Activated T-helper 17 cell treated with anti-CD3 and anti-CD28 coated beads, Interleukin-2, amount 50 U/mL, for 72 hours (primary cell): ENCODE results near the gene AXIN2. TPM values are rescaled to one million over a fixed set of nuclear protein-coding genes. Genes with fewer than 3 reads are reported as not detected.

Source experiments
- ATAC-seq: fragments of 150-1000 bp; cut with Tn5 transposase; replicated peaks from 2 replicates; pipeline ENCODE4 v1.10.0; 2021; ENCODE audit warnings: mild to moderate bottlenecking, moderate library complexity
- H3K27ac Mint-ChIP-seq: one replicate; pipeline ENCODE4 v1.8.0; 2022; ENCODE audit warnings: mixed read lengths
- H3K27me3 Mint-ChIP-seq: one replicate; pipeline ENCODE4 v1.8.0; 2022; ENCODE audit warnings: mixed read lengths
- H3K36me3 Mint-ChIP-seq: one replicate; pipeline ENCODE4 v1.8.0; 2022; ENCODE audit warnings: low read depth, mild to moderate bottlenecking, mixed read lengths
- H3K4me1 Mint-ChIP-seq: one replicate; pipeline ENCODE4 v1.8.0; 2022; ENCODE audit warnings: mixed read lengths
- H3K4me3 Mint-ChIP-seq: one replicate; pipeline ENCODE4 v1.8.0; 2022; ENCODE audit warnings: mild to moderate bottlenecking, mixed read lengths
- H3K9me3 Mint-ChIP-seq: one replicate; pipeline ENCODE4 v1.8.0; 2022; ENCODE audit warnings: mixed read lengths
- total RNA-seq, 2 donors: library from RNA; stranded (reverse); gene quantifications; one replicate each; pipeline ENCODE4 v1.2.3, GENCODE V29; 2022

Gene AXIN2
- total RNA-seq, 2 donors from 2014 or later, result 0.71 to 1.5 TPM

GRCh38 chr17:65592125-65592965 is 30.9 kb upstream of the AXIN2 start:
- Mint-ChIP-seq H3K27me3 (peaks cover 3% of the 10 kb centered on the region), H3K4me1 (no peaks in the 10 kb centered on the region), H3K36me3 (no peaks in the 10 kb centered on the region), H3K9me3 (no peaks in the 10 kb centered on the region), H3K27ac (no peak overlapping the region), H3K4me3 (no peak overlapping the region)
- ATAC-seq, result no peak

GRCh38 chr17:65589321-65589720 is 27.9 kb upstream of the AXIN2 start:
- Mint-ChIP-seq H3K9me3 (no peaks in the 10 kb centered on the region), H3K27ac (no peak overlapping the region), H3K4me3 (no peak overlapping the region), H3K27me3 (peaks cover 3% of the 10 kb centered on the region), H3K36me3 (no peaks in the 10 kb centered on the region), H3K4me1 (peaks cover 5% of the 10 kb centered on the region)
- no peak for ATAC-seq

DNA sequence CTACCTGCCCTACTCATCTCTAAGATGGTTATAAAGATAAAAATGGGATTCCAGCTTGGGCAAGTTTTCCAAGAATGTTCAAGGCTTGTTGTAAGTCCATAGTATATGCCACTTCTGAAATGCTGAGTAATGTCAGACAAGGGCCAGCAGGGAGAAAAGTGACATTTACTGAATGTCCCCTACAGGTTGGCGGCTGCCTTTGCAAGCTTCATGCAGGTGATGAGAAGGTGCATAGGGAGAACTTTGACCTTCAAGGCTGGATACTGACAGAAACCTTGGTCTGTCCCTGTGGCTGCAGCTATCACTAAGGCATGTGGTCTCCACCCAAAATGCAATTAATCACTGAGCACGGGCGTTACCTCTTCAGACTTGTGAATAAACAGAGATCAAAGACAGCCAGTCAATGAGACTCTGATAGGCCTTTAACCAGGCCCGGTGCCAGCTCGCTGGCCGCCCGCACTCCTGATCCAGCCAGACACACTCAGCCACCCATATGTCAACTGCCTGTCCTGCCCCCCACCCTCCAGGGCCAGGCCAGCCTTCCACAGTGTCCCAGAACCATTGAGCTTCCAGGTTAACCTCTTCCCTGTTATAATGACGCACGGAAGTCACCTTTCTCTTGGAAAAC is 26.8 kb upstream of the AXIN2 start:
- H3K9me3 Mint-ChIP-seq, result no peaks in the 10 kb centered on the region
- no peaks in the 10 kb centered on the region for H3K27me3 Mint-ChIP-seq
- no peak overlapping the region for H3K4me3 Mint-ChIP-seq
- H3K4me1 Mint-ChIP-seq, result peaks cover 9% of the 10 kb centered on the region
- no peak for ATAC-seq
- H3K36me3 Mint-ChIP-seq, result no peaks in the 10 kb centered on the region
- no peak overlapping the region for H3K27ac Mint-ChIP-seq

DNA sequence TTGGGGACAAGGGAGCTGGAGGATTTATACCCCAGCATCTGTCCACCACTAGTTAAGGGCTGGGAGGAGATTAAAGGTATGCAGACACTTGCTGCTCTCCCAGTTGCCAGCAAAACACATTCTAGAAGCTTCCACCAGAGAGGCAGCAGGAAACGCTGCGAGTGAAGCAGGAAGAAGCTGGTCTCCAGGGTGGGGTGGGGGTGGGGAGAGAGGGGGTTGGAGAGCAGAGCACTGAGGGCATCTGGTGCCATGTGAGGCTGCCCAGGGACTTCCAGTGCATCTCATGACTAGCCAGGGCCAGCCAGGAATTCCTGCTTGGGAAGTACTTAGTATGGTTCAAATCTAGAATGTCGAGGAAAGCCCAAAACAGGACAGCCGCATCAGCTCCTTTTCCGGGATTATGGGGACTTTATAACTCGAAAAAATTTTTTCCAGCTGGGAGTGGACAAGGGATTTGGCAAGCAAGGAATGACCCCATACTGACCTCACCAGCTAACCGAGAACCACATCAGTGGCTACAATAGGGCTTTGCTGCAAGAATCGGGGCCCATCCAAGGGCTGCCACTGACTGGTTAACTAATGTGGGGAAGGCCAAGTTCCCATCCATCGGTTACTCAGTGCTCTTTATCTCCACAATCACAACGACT is 26.2 kb upstream of the AXIN2 start:
- Mint-ChIP-seq H3K9me3 (no peaks in the 10 kb centered on the region), H3K27me3 (no peaks in the 10 kb centered on the region), H3K4me3 (no peak overlapping the region), H3K36me3 (no peaks in the 10 kb centered on the region), H3K27ac (no peak overlapping the region), H3K4me1 (peaks cover 9% of the 10 kb centered on the region)
- no peak for ATAC-seq

DNA sequence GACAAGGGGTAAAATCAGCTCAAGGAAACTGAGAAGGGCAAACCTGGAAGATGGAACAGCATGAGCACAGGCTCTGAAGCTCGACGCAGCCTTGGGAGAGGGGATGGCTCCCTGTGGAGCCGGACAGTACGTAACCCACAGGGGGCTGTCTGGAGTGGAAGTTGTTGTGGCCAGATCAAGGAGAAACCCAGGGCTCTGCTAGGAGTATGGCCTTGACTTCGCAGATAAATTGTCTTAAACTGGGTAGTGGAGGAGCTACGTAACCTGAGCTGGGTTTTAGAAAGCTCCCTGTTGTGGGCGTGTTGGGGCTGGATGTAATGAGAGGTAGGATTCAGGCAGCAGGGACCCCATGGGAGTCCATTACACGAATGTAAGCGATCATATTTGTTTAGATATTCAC is 25.5 kb upstream of the AXIN2 start:
- Mint-ChIP-seq H3K9me3 (no peaks in the 10 kb centered on the region), H3K27ac (no peak overlapping the region), H3K4me3 (no peak overlapping the region), H3K27me3 (no peaks in the 10 kb centered on the region), H3K36me3 (no peaks in the 10 kb centered on the region), H3K4me1 (peaks cover 9% of the 10 kb centered on the region)
- ATAC-seq, result no peak

DNA sequence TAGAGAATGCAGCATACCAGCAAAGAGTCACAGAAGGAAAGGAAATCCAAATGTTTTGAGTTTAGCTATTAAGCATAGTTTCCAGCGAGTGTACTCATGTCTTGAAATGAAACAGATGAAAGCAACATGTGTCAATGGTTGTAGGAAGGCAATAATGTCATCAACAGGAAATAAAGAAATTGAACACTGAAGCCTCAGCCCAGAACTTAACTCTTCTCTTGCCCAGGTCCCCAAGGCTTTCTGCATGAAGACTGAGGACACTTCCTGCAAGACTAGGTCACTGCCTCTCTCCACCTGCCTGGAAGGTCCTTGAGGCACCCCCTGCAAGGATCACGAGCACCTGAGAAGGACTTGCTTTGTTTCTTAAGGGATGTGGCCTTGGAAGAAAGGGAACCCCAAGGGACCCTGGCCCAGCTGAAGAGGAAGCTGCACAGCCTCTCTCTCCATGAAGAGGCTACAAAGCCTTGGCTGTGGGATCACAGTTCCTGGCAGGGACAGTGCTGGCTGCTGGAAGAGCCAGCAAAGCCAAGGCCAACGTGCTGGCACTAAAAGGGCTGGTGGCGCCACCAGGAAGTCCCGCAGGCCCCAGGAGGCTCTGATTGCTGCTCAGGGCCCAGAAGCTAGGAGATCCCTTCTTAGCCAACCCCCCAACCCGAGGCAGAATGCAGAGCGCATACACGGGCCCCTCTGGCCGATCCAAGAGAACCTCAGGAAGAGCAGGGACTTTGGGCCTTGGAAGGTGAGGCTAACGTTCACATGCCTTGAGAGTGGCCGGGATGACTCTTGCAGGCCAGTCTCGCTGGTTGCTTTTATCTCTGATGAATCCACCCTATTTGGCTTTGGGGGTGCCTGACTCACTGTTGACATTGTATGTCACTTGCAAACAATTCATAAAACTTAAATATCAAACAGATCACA is 23.4 kb upstream of the AXIN2 start:
- ATAC-seq, result peak; percentile 88
- no peaks in the 10 kb centered on the region for H3K27me3 Mint-ChIP-seq
- H3K36me3 Mint-ChIP-seq, result no peaks in the 10 kb centered on the region
- H3K27ac Mint-ChIP-seq, result no peak overlapping the region
- no peak overlapping the region for H3K4me3 Mint-ChIP-seq
- peaks cover 9% of the 10 kb centered on the region for H3K4me1 Mint-ChIP-seq
- no peaks in the 10 kb centered on the region for H3K9me3 Mint-ChIP-seq

DNA sequence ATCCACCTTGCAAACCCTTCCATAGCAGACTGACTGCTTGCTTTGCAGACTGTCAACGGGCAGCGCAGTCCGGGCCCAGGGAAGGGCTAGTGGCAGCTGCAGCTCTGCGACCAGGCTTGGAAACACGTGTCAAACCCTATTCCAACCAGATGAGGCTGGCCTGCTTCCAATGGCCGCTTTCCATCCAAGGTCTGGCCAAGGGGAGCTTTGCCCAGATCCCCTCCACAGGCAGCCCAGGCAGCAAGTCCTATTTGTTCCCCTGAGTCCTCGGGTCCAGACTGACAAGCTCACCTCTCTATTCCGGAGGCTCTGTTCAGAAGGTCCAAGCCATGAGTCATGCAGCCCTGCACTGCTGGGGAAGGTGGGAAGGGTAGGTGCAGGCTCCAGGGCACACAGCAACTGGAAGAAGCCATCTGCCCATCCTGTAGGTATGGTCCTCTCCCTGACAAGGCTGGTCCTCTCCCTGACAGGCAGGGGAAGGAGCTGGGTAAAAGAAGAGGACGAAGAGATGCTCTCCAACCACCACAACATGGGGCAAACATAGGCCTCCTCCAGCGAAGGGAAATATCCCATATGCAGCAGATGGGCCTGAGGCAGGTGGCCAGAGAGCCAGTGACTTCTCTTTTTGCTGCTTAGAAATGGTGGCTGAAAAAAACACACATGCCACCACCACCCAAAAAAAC is 22.6 kb upstream of the AXIN2 start:
- Mint-ChIP-seq H3K4me3 (no peak overlapping the region), H3K4me1 (peaks cover 9% of the 10 kb centered on the region), H3K27me3 (no peaks in the 10 kb centered on the region), H3K36me3 (no peaks in the 10 kb centered on the region), H3K27ac (no peak overlapping the region), H3K9me3 (no peaks in the 10 kb centered on the region)
- ATAC-seq, result peak; percentile 3

DNA sequence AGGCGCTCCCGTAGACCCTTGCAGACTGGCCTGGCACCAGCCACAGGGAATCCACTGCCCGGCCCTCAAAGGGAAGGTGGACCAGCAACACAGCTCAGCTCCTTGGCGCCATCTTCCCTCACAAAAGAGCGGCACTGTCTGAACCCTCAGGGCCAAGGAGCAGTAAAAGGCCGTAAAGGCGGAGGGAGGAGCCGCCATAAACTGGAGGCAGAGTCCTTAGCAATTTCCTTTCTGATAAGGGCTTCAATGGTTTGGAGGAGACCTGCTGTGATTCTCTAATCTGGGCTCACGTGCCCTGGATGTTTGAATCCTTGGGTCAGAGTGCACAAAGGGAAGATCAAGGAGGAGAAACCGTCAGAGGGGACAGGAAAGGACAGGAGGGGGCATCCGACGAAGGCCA is 15.5 kb upstream of the AXIN2 start:
- ATAC-seq, result no peak
- Mint-ChIP-seq H3K4me3 (no peak overlapping the region), H3K36me3 (no peaks in the 10 kb centered on the region), H3K9me3 (no peaks in the 10 kb centered on the region), H3K27ac (no peak overlapping the region), H3K27me3 (no peaks in the 10 kb centered on the region), H3K4me1 (no peaks in the 10 kb centered on the region)

GRCh38 chr17:65573282-65573602 is 11.8 kb upstream of the AXIN2 start:
- no peak overlapping the region for H3K4me3 Mint-ChIP-seq
- H3K36me3 Mint-ChIP-seq, result no peaks in the 10 kb centered on the region
- no peaks in the 10 kb centered on the region for H3K4me1 Mint-ChIP-seq
- no peak overlapping the region for H3K27ac Mint-ChIP-seq
- no peak for ATAC-seq
- no peaks in the 10 kb centered on the region for H3K27me3 Mint-ChIP-seq
- H3K9me3 Mint-ChIP-seq, result no peaks in the 10 kb centered on the region

- no peaks in the 10 kb centered on the region for H3K4me1 Mint-ChIP-seq
- no peak for ATAC-seq
- no peaks in the 10 kb centered on the region for H3K27me3 Mint-ChIP-seq
- H3K36me3 Mint-ChIP-seq, result no peaks in the 10 kb centered on the region
- no peak overlapping the region for H3K27ac Mint-ChIP-seq
- no peak overlapping the region for H3K4me3 Mint-ChIP-seq
- no peaks in the 10 kb centered on the region for H3K9me3 Mint-ChIP-seq
Measured at GRCh38 chr17:65572581-65573281, 11.3 kb upstream of the AXIN2 start.

- H3K9me3 Mint-ChIP-seq, result no peaks in the 10 kb centered on the region
- no peak for ATAC-seq
- no peaks in the 10 kb centered on the region for H3K27me3 Mint-ChIP-seq
Measured at GRCh38 chr17:65572186-65572580, 10.7 kb upstream of the AXIN2 start.

DNA sequence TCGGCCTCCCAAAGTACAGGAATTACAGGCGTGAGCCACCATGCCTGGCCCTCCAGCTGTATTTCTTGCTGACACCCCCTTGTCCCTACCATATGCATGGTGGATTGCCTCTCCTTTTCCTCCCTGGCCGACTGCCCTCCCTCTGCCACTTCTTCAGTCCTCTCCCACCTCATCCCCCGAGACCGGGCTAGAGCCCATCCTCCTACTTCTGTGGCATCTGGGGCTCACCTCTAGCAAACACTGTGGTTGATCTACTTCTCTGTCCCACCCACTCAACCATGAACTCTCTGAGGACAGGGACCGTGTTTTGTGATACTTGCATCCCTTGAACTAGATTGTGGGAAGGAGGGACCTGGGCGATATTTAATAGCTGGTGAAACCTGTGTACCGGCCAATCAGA is 7.5 kb upstream of the AXIN2 start:
- Mint-ChIP-seq H3K9me3 (no peaks in the 10 kb centered on the region), H3K27me3 (no peaks in the 10 kb centered on the region), H3K36me3 (no peaks in the 10 kb centered on the region), H3K27ac (no peak overlapping the region), H3K4me1 (no peaks in the 10 kb centered on the region), H3K4me3 (no peak overlapping the region)
- no peak for ATAC-seq

More at GRCh38 chr17:65572186-65572580, 10.7 kb upstream of the AXIN2 start:
- H3K27ac Mint-ChIP-seq, result no peak overlapping the region
- H3K4me1 Mint-ChIP-seq, result no peaks in the 10 kb centered on the region
- no peak overlapping the region for H3K4me3 Mint-ChIP-seq
- no peaks in the 10 kb centered on the region for H3K36me3 Mint-ChIP-seq

GRCh38 chr17:65567566-65567965 is 6.1 kb upstream of the AXIN2 start:
- Mint-ChIP-seq H3K9me3 (no peaks in the 10 kb centered on the region), H3K36me3 (no peaks in the 10 kb centered on the region), H3K4me1 (no peaks in the 10 kb centered on the region), H3K27me3 (no peaks in the 10 kb centered on the region), H3K27ac (no peak overlapping the region), H3K4me3 (no peak overlapping the region)
- ATAC-seq, result no peak
